OCI-LY7 (cell line): ENCODE results near the gene C5orf24. TPM values are rescaled to one million over a fixed set of nuclear protein-coding genes. Genes with fewer than 3 reads are reported as not detected.

Experiments used
- BruUV-seq: library from RNA; stranded (reverse); fragments of 400-500 nt; replicated peaks from 2 replicates; lab custom pipeline; 2021; lab: Mats Ljungman, UMichigan
- CTCF ChIA-PET: fragments of 300-600 bp; sonication (Branson Sonifier 250); formaldehyde crosslinking; loops from one replicate; lab custom pipeline; 2022; ENCODE audit warnings: antibody characterized with exemption; ENCODE audit not compliant: unreplicated experiment; lab: Charles Lee
- POLR2A ChIA-PET: fragments of 300-600 bp; sonication (Branson Sonifier 250); formaldehyde crosslinking; loops from one replicate; lab custom pipeline; 2022; ENCODE audit warnings: antibody characterized with exemption; lab: Charles Lee
- DNase-seq: peaks from one replicate; pipeline ENCODE4 v3.0.0-alpha.2; 2015; ENCODE audit warnings: low spot score
- H2AFZ ChIP-seq: fragments of 200-600 bp; sonication (generic), shearing (Covaris generic); 2 replicates; pipeline ENCODE4 v1.6.1; 2014; ENCODE audit warnings: mild to moderate bottlenecking, antibody characterized with exemption, low read length, moderate library complexity
- H3K27ac ChIP-seq: fragments of 200-600 bp; sonication (generic); 2 replicates; pipeline ENCODE4 v1.5.1; 2014; ENCODE audit warnings: mixed run types, low read depth, mild to moderate bottlenecking, moderate library complexity, low read length, inconsistent platforms; ENCODE audit not compliant: poor library complexity, severe bottlenecking
- H3K36me3 ChIP-seq: fragments of 200-600 bp; sonication (generic); 2 replicates; pipeline ENCODE4 v1.6.1; 2014; ENCODE audit warnings: mild to moderate bottlenecking, antibody characterized with exemption, low read length, moderate library complexity, mixed read lengths; ENCODE audit not compliant: insufficient read depth
- H3K4me1 ChIP-seq: fragments of 200-600 bp; sonication (generic); 2 replicates; pipeline ENCODE4 v1.5.1; 2014; ENCODE audit warnings: mild to moderate bottlenecking, low read length; ENCODE audit not compliant: insufficient read depth, poor library complexity, severe bottlenecking
- H3K4me2 ChIP-seq: fragments of 200-600 bp; sonication (generic); 2 replicates; pipeline ENCODE4 v1.6.1; 2014; ENCODE audit warnings: mild to moderate bottlenecking, low read length
- H3K4me3 ChIP-seq: fragments of 200-600 bp; sonication (generic); 2 replicates; pipeline ENCODE4 v1.5.1; 2014; ENCODE audit warnings: mild to moderate bottlenecking, low read depth, low read length; ENCODE audit not compliant: poor library complexity, severe bottlenecking
- H3K79me2 ChIP-seq: fragments of 200-600 bp; sonication (generic); 2 replicates; pipeline ENCODE4 v1.6.1; 2016; ENCODE audit warnings: low read depth, mild to moderate bottlenecking, low read length, moderate library complexity, mixed read lengths; ENCODE audit not compliant: insufficient read depth
- H3K9me2 ChIP-seq: fragments of 200-600 bp; sonication (generic); 2 replicates; pipeline ENCODE4 v1.6.1; 2016; ENCODE audit warnings: mild to moderate bottlenecking, low read length, mixed read lengths; ENCODE audit not compliant: insufficient read depth
- H3K9me3 ChIP-seq: fragments of 200-600 bp; sonication (generic); 2 replicates; pipeline ENCODE4 v1.6.1; 2014; ENCODE audit warnings: mild to moderate bottlenecking, mixed run types, low read length, mixed read lengths
- H4K20me1 ChIP-seq: fragments of 200-600 bp; sonication (generic); 2 replicates; pipeline ENCODE4 v1.6.1; 2014; ENCODE audit warnings: mild to moderate bottlenecking, antibody characterized with exemption, low read length, moderate library complexity, mixed read lengths; ENCODE audit not compliant: insufficient read depth
- CTCF ChIP-seq: fragments of 200-600 bp; sonication (generic); conservative IDR thresholded peaks from 2 replicates; pipeline ENCODE4 v1.5.1; 2014; ENCODE audit warnings: mild to moderate bottlenecking, antibody characterized with exemption, low read length, moderate library complexity, mixed read lengths
- EZH2phosphoT487 ChIP-seq: fragments of 200-600 bp; sonication (generic); IDR thresholded peaks from 2 replicates; pipeline ENCODE4 v1.6.1; 2018; ENCODE audit warnings: low read depth, borderline replicate concordance, mild to moderate bottlenecking, mixed run types, antibody characterized with exemption, low read length, moderate library complexity, mixed read lengths
- intact Hi-C: fragments of 100-400 bp; cut with micrococcal nuclease; formaldehyde crosslinking; loops from one replicate; pipeline ENCODE4 v1.10.0; 2022; ENCODE audit not compliant: unreplicated experiment
- total RNA-seq, 2 experiments: library from RNA; depleted of rRNA in 1 of 2; stranded (reverse); fragments of >200 nt in 1 of 2; shearing (Covaris generic) in 1 of 2; gene quantifications; 2 replicates each; pipeline ENCODE4 v1.2.3, GENCODE V29; 2014 to 2022

The C5orf24 gene
- total RNA-seq, 2 experiments from 2014 or later: 33.8 to 36.7 TPM

- no peak overlapping the region for H3K4me2 ChIP-seq
- H3K79me2 ChIP-seq: peaks cover 7% of the 10 kb centered on the region; the same call in 1 of the 2 replicates
- ChIA-PET CTCF (no interaction called here), POLR2A (no interaction called here)
- H4K20me1 ChIP-seq: no peaks in the 10 kb centered on the region
- no TSS peak for BruUV-seq
- no peak overlapping the region for H2AFZ ChIP-seq
- no peak overlapping the region for H3K4me3 ChIP-seq
- H3K9me2 ChIP-seq: no peaks in the 10 kb centered on the region
- intact Hi-C loops: no loop called here
- TF ChIP-seq CTCF: no peak
- no peak for DNase-seq
- H3K9me3 ChIP-seq: no peaks in the 10 kb centered on the region
- no peaks in the 10 kb centered on the region for H3K4me1 ChIP-seq
- H3K36me3 ChIP-seq: peaks cover 61% of the 10 kb centered on the region
- H3K27ac ChIP-seq: no peak overlapping the region
Measured at GRCh38 chr5:134893748-134894505, 48.2 kb downstream of the C5orf24 start.

GRCh38 chr5:134902071-134902801 is 56.5 kb downstream of the C5orf24 start:
- Histone ChIP-seq H3K9me3 (no peaks in the 10 kb centered on the region), H3K79me2 (peaks cover 9% of the 10 kb centered on the region; the same call in 1 of the 2 replicates), H4K20me1 (no peaks in the 10 kb centered on the region), H3K4me1 (peaks cover 41% of the 10 kb centered on the region), H3K27ac (peak overlapping the region; percentile 93), H3K4me3 (peak overlapping the region; percentile 25), H2AFZ (peak overlapping the region; percentile 60; the same call in 1 of the 2 replicates), H3K4me2 (peak overlapping the region; percentile 84), H3K36me3 (peaks cover 21% of the 10 kb centered on the region), H3K9me2 (no peaks in the 10 kb centered on the region)
- BruUV-seq: no TSS peak
- peak; percentile 82 for DNase-seq
- POLR2A ChIA-PET: interaction anchor here (0.5 to 1.7 kb wide), 15 partner anchors 10 to 1963 kb away, joined by 3 to 5 read pairs (median 3); partner anchors contain the start of genes C5orf24 and TXNDC15
- CTCF ChIA-PET: interaction anchor here (0.9 to 1.1 kb wide), 2 partner anchors 17 to 26 kb away, joined by 3 read pairs; no protein-coding TSS in a partner anchor
- TF ChIP-seq CTCF (no peak), EZH2phosphoT487 (no peak)
- intact Hi-C loops: loop anchor here (10.0 kb wide), 1 partner anchor 377 kb away; the partner anchor contains the start of gene JADE2
